Type B pancreatic cell (in vitro differentiated cells): ENCODE results near the gene OLFML2A. TPM values are rescaled to one million over a fixed set of nuclear protein-coding genes. Genes with fewer than 3 reads are reported as not detected.

ENCODE experiments used
- DNase-seq: peaks from one replicate; pipeline ENCODE4 v3.0.0; 2021; ENCODE audit warnings: mixed read lengths; ENCODE audit not compliant: unreplicated experiment; ENCODE audit errors: extremely low spot score
- H3K27ac Mint-ChIP-seq: 2 replicates; pipeline ENCODE4 v1.8.0; 2021; ENCODE audit warnings: mild to moderate bottlenecking, mixed read lengths
- H3K27me3 Mint-ChIP-seq: 2 replicates; pipeline ENCODE4 v1.8.0; 2021; ENCODE audit warnings: mixed read lengths
- H3K36me3 Mint-ChIP-seq: 2 replicates; pipeline ENCODE4 v1.8.0; 2021; ENCODE audit warnings: mixed read lengths
- H3K4me1 Mint-ChIP-seq: one replicate; pipeline ENCODE4 v1.8.0; 2021; ENCODE audit warnings: mixed read lengths; ENCODE audit not compliant: unreplicated experiment
- H3K4me3 Mint-ChIP-seq: 2 replicates; pipeline ENCODE4 v1.8.0; 2021; ENCODE audit warnings: mild to moderate bottlenecking, mixed read lengths
- H3K9me3 Mint-ChIP-seq: 2 replicates; pipeline ENCODE4 v1.8.0; 2021; ENCODE audit warnings: mixed read lengths
- CTCF ChIP-seq: fragments of 200-600 bp; sonication (generic); conservative IDR thresholded peaks from 2 replicates; pipeline ENCODE4 v1.5.0; 2021; ENCODE audit warnings: antibody characterized with exemption, mild to moderate bottlenecking
- total RNA-seq: library from RNA; stranded (reverse); gene quantifications from 2 replicates; pipeline ENCODE4 v1.2.1, GENCODE V29; 2021; ENCODE audit warnings: low replicate concordance

The OLFML2A gene
- total RNA-seq, 1 donor from 2014 or later = 6.3 TPM

GRCh38 chr9:124800306-124801259 is 23.6 kb downstream of the OLFML2A start:
- Mint-ChIP-seq H3K27me3 (peaks cover 2% of the 10 kb centered on the region), H3K4me3 (no peak overlapping the region), H3K27ac (no peak overlapping the region), H3K36me3 (no peaks in the 10 kb centered on the region), H3K9me3 (no peaks in the 10 kb centered on the region), H3K4me1 (peaks cover 5% of the 10 kb centered on the region)
- no peak for TF ChIP-seq CTCF
- DNase-seq = no peak

DNA sequence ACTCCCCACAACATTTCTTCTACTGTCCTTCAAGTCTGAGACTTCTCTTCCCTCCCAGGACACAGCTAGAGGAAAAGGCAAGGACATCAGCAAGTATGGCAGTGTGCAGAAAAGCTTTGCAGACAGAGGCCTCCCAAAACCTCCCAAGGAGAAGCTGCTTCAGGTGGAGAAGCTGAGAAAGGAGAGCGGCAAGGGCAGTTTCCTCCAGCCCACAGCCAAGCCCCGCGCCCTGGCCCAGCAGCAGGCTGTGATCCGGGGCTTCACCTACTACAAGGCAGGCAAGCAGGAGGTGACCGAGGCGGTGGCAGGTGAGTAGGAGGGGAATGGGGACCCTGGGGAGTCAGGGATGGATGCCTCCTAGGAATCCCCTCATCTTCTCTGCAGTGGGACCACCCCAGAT is 24.4 kb downstream of the OLFML2A start:
- Mint-ChIP-seq H3K36me3 (no peaks in the 10 kb centered on the region), H3K4me3 (no peak overlapping the region), H3K4me1 (peaks cover 5% of the 10 kb centered on the region), H3K27me3 (peaks cover 2% of the 10 kb centered on the region), H3K27ac (no peak overlapping the region), H3K9me3 (no peaks in the 10 kb centered on the region)
- TF ChIP-seq CTCF = no peak
- no peak for DNase-seq

GRCh38 chr9:124802426-124802825 is 25.5 kb downstream of the OLFML2A start:
- H3K27ac Mint-ChIP-seq = no peak overlapping the region
- no peak overlapping the region for H3K4me3 Mint-ChIP-seq
- peaks cover 3% of the 10 kb centered on the region for H3K4me1 Mint-ChIP-seq
- H3K9me3 Mint-ChIP-seq = no peaks in the 10 kb centered on the region
- peaks cover 2% of the 10 kb centered on the region for H3K27me3 Mint-ChIP-seq
- no peaks in the 10 kb centered on the region for H3K36me3 Mint-ChIP-seq
- no peak for TF ChIP-seq CTCF
- DNase-seq = no peak

GRCh38 chr9:124803911-124804310 is 27.0 kb downstream of the OLFML2A start:
- no peak for DNase-seq
- H3K36me3 Mint-ChIP-seq = no peaks in the 10 kb centered on the region
- no peaks in the 10 kb centered on the region for H3K4me1 Mint-ChIP-seq
- no peak overlapping the region for H3K27ac Mint-ChIP-seq
- H3K4me3 Mint-ChIP-seq = no peak overlapping the region
- TF ChIP-seq CTCF = no peak
- H3K9me3 Mint-ChIP-seq = no peaks in the 10 kb centered on the region
- H3K27me3 Mint-ChIP-seq = peaks cover 2% of the 10 kb centered on the region

- Mint-ChIP-seq H3K4me3 (no peak overlapping the region), H3K36me3 (no peaks in the 10 kb centered on the region), H3K27ac (no peak overlapping the region), H3K4me1 (peaks cover 4% of the 10 kb centered on the region), H3K9me3 (no peaks in the 10 kb centered on the region), H3K27me3 (peaks cover 2% of the 10 kb centered on the region)
- no peak for DNase-seq
- TF ChIP-seq CTCF = no peak
Measured at GRCh38 chr9:124805186-124805585, 28.3 kb downstream of the OLFML2A start.
